DMS 273 (cell line): Measurements from ENCODE around the gene FHL1.
A peak's percentile ranks its signal among the peaks of the same experiment; 100 is the strongest.
"Not testable (repeated sequence)": the region's sequence is repeated elsewhere in the genome, so short reads cannot be mapped to it uniquely, and the experiment has no call there.

ENCODE experiments used
- DNase-seq: peaks from one replicate; lab custom pipeline; 2025; ENCODE audit not compliant: unreplicated experiment; lab: John Stamatoyannopoulos, UW

FHL1 gene

GRCh38 chrX:136146614-136147314 lies 569 bp upstream of the FHL1 start:
- DNase-seq = peak; percentile 77

GRCh38 chrX:136147976-136148375 lies 643 bp downstream of the FHL1 start:
- peak; percentile 43 for DNase-seq

- DNase-seq = peak; percentile 43
Observed at GRCh38 chrX:136148391-136148790, 1.1 kb downstream of the FHL1 start.

GRCh38 chrX:136154998-136155397 lies 7.7 kb downstream of the FHL1 start:
- no peak for DNase-seq

- DNase-seq = no peak
Observed at GRCh38 chrX:136156560-136157117, 9.3 kb downstream of the FHL1 start.

GRCh38 chrX:136157187-136157586 lies 9.9 kb downstream of the FHL1 start:
- no peak for DNase-seq

- DNase-seq = no peak
Observed at GRCh38 chrX:136158685-136159084, 11.4 kb downstream of the FHL1 start.

GRCh38 chrX:136159611-136160025 lies 12.3 kb downstream of the FHL1 start:
- DNase-seq = no peak

- DNase-seq = peak; percentile 80
Observed at GRCh38 chrX:136162827-136163570, 15.7 kb downstream of the FHL1 start.

- DNase-seq = no peak
Observed at GRCh38 chrX:136163689-136164088, 16.4 kb downstream of the FHL1 start.

GRCh38 chrX:136165406-136165805 lies 18.1 kb downstream of the FHL1 start:
- no peak for DNase-seq

GRCh38 chrX:136166221-136166855 lies 19.0 kb downstream of the FHL1 start:
- DNase-seq = peak; percentile 17

GRCh38 chrX:136167989-136168388 lies 20.7 kb downstream of the FHL1 start:
- not testable (repeated sequence) for DNase-seq

- DNase-seq = peak; percentile 77
Observed at GRCh38 chrX:136168929-136169735, 21.8 kb downstream of the FHL1 start.

- DNase-seq = no peak
Observed at GRCh38 chrX:136170139-136170800, 22.9 kb downstream of the FHL1 start.

GRCh38 chrX:136171420-136171819 lies 24.1 kb downstream of the FHL1 start:
- no peak for DNase-seq

GRCh38 chrX:136176399-136176825 lies 29.1 kb downstream of the FHL1 start:
- DNase-seq = no peak

- DNase-seq = no peak
Observed at GRCh38 chrX:136179133-136179532, 31.8 kb downstream of the FHL1 start.

- DNase-seq = no peak
Observed at GRCh38 chrX:136182414-136182813, 35.1 kb downstream of the FHL1 start.

- no peak for DNase-seq
Observed at GRCh38 chrX:136183172-136183571, 35.8 kb downstream of the FHL1 start.
